ENCODE measurements around the gene HMGN3. TPM values are rescaled to one million over a fixed set of nuclear protein-coding genes. Genes with fewer than 3 reads are reported as not detected.

The HMGN3 gene
- total and polyA plus RNA-seq, 2 donors (not counting 1 experiment from before 2014, with no cell fraction given), result 30.2 to 56.0 TPM

- H3K4me1 ChIP-seq (ENCODE audit: control insufficient read depth, extremely low read depth, insufficient read depth, low read length), result no peaks in the 10 kb centered on the region
- H4K20me1 ChIP-seq (ENCODE audit: control insufficient read depth, extremely low read depth, insufficient read depth, low read length), result peaks cover 2% of the 10 kb centered on the region
- H3K79me2 ChIP-seq (ENCODE audit: control insufficient read depth, insufficient read depth, low read length), result peaks cover 11% of the 10 kb centered on the region
- peak overlapping the region; percentile 74 for H3K9ac ChIP-seq (ENCODE audit: insufficient read depth, low read length)
- no peak for DNase-seq (ENCODE audit: low read depth in 2 of 2)
- no peaks in the 10 kb centered on the region for H3K36me3 ChIP-seq (ENCODE audit: control insufficient read depth, insufficient read depth, low read length)
- peak overlapping the region; percentile 87 for H3K27ac ChIP-seq (ENCODE audit: insufficient read depth, low read length)
- H3K27me3 ChIP-seq (ENCODE audit: control insufficient read depth, insufficient read depth, low read length), result no peaks in the 10 kb centered on the region
- peak overlapping the region; percentile 96 for H2AFZ ChIP-seq (ENCODE audit: low read length)
- H3K9me3 ChIP-seq (ENCODE audit: control insufficient read depth, insufficient read depth, low read depth, low read length), result no peaks in the 10 kb centered on the region
- H3K4me2 ChIP-seq (ENCODE audit: extremely low read depth, insufficient read depth, low read length), result peak overlapping the region; percentile 82
- TF ChIP-seq EZH2 (IDR thresholded peaks at IDR 0.05; ENCODE audit: low read length, missing control alignments), result no peak
- TF ChIP-seq CTCF (conservative IDR thresholded peaks at IDR 0.05 in 1 of 2, IDR thresholded peaks at IDR 0.05 in 1 of 2; ENCODE audit: low read depth in 1 of 2, low read length in 2 of 2), result no peak
- H3K4me3 ChIP-seq (replicated peaks in 1 of 4; ENCODE audit: control extremely low read depth in 1 of 4, insufficient read depth in 1 of 4, low read depth in 3 of 4, low read length in 4 of 4), result peak overlapping the region; percentile 94 to 98 (median 96)
Measured at GRCh38 chr6:79232696-79233462, 1.6 kb downstream of the HMGN3 start.

GRCh38 chr6:79231666-79232065 lies 2.8 kb downstream of the HMGN3 start:
- no peaks in the 10 kb centered on the region for H3K9me3 ChIP-seq (ENCODE audit: control insufficient read depth, insufficient read depth, low read depth, low read length)
- H3K4me1 ChIP-seq (ENCODE audit: control insufficient read depth, extremely low read depth, insufficient read depth, low read length), result no peaks in the 10 kb centered on the region
- H3K9ac ChIP-seq (ENCODE audit: insufficient read depth, low read length), result no peak overlapping the region
- H3K27me3 ChIP-seq (ENCODE audit: control insufficient read depth, insufficient read depth, low read length), result no peaks in the 10 kb centered on the region
- H3K36me3 ChIP-seq (ENCODE audit: control insufficient read depth, insufficient read depth, low read length), result no peaks in the 10 kb centered on the region
- peaks cover 2% of the 10 kb centered on the region for H4K20me1 ChIP-seq (ENCODE audit: control insufficient read depth, extremely low read depth, insufficient read depth, low read length)
- no peak overlapping the region for H3K4me3 ChIP-seq (replicated peaks in 1 of 4; ENCODE audit: control extremely low read depth in 1 of 4, insufficient read depth in 1 of 4, low read depth in 3 of 4, low read length in 4 of 4)
- H2AFZ ChIP-seq (ENCODE audit: low read length), result no peak overlapping the region
- H3K79me2 ChIP-seq (ENCODE audit: control insufficient read depth, insufficient read depth, low read length), result peaks cover 11% of the 10 kb centered on the region
- H3K27ac ChIP-seq (ENCODE audit: insufficient read depth, low read length), result no peak overlapping the region
- no peak for DNase-seq (ENCODE audit: low read depth in 2 of 2)
- TF ChIP-seq CTCF (conservative IDR thresholded peaks at IDR 0.05 in 1 of 2, IDR thresholded peaks at IDR 0.05 in 1 of 2; ENCODE audit: low read depth in 1 of 2, low read length in 2 of 2), result no peak
- no peak for TF ChIP-seq EZH2 (IDR thresholded peaks at IDR 0.05; ENCODE audit: low read length, missing control alignments)
- no peak overlapping the region for H3K4me2 ChIP-seq (ENCODE audit: extremely low read depth, insufficient read depth, low read length)

- Histone ChIP-seq H3K9me3 (ENCODE audit: control insufficient read depth, insufficient read depth, low read depth, low read length) (no peaks in the 10 kb centered on the region), H2AFZ (ENCODE audit: low read length) (no peak overlapping the region), H4K20me1 (ENCODE audit: control insufficient read depth, extremely low read depth, insufficient read depth, low read length) (peaks cover 2% of the 10 kb centered on the region), H3K4me1 (ENCODE audit: control insufficient read depth, extremely low read depth, insufficient read depth, low read length) (no peaks in the 10 kb centered on the region), H3K4me2 (ENCODE audit: extremely low read depth, insufficient read depth, low read length) (no peak overlapping the region), H3K36me3 (ENCODE audit: control insufficient read depth, insufficient read depth, low read length) (no peaks in the 10 kb centered on the region), H3K27ac (ENCODE audit: insufficient read depth, low read length) (no peak overlapping the region), H3K27me3 (ENCODE audit: control insufficient read depth, insufficient read depth, low read length) (no peaks in the 10 kb centered on the region), H3K79me2 (ENCODE audit: control insufficient read depth, insufficient read depth, low read length) (peaks cover 11% of the 10 kb centered on the region), H3K4me3 (replicated peaks in 1 of 4; ENCODE audit: control extremely low read depth in 1 of 4, insufficient read depth in 1 of 4, low read depth in 3 of 4, low read length in 4 of 4) (no peak overlapping the region), H3K9ac (ENCODE audit: insufficient read depth, low read length) (no peak overlapping the region)
- peak in 1 of 2 donors; percentile 9 for DNase-seq (ENCODE audit: low read depth in 2 of 2)
- TF ChIP-seq CTCF (conservative IDR thresholded peaks at IDR 0.05 in 1 of 2, IDR thresholded peaks at IDR 0.05 in 1 of 2; ENCODE audit: low read depth in 1 of 2, low read length in 2 of 2) (no peak), EZH2 (IDR thresholded peaks at IDR 0.05; ENCODE audit: low read length, missing control alignments) (no peak)
Measured at GRCh38 chr6:79231101-79231500, 3.4 kb downstream of the HMGN3 start.
